Fibroblast of pulmonary artery (primary cell): ENCODE measurements around the gene INAFM2.

Experiments used
- DNase-seq: peaks from one replicate; pipeline ENCODE4 v3.0.0-alpha.2; 2010; ENCODE audit warnings: low read depth
- H3K4me3 ChIP-seq: replicated peaks from 2 replicates; pipeline ENCODE4 v1.5.1; 2011; ENCODE audit warnings: low read depth, mild to moderate bottlenecking, control low read depth, low read length, moderate library complexity
- CTCF ChIP-seq: IDR thresholded peaks from 2 replicates; pipeline ENCODE4 v1.5.1; 2011; ENCODE audit warnings: mild to moderate bottlenecking, control low read depth, low read length, inconsistent platforms; ENCODE audit errors: missing control alignments

INAFM2 gene

GRCh38 chr15:40320931-40321371 is 2.5 kb upstream of the INAFM2 start:
- H3K4me3 ChIP-seq = no peak overlapping the region
- TF ChIP-seq CTCF = peak; percentile 84
- DNase-seq = peak; percentile 74

- no peak for TF ChIP-seq CTCF
- peak; percentile 52 for DNase-seq
- peak overlapping the region; percentile 29 for H3K4me3 ChIP-seq
Measured at GRCh38 chr15:40322531-40323238, 807 bp upstream of the INAFM2 start.

GRCh38 chr15:40323953-40324937 is 753 bp downstream of the INAFM2 start:
- no peak for TF ChIP-seq CTCF
- no peak for DNase-seq
- H3K4me3 ChIP-seq = peak overlapping the region; percentile 67

GRCh38 chr15:40325188-40325587 is 1.7 kb downstream of the INAFM2 start:
- no peak for TF ChIP-seq CTCF
- peak overlapping the region; percentile 67 for H3K4me3 ChIP-seq
- no peak for DNase-seq

GRCh38 chr15:40325700-40326099 is 2.2 kb downstream of the INAFM2 start:
- H3K4me3 ChIP-seq = peak overlapping the region; percentile 67
- no peak for DNase-seq
- TF ChIP-seq CTCF = no peak

- TF ChIP-seq CTCF = no peak
- H3K4me3 ChIP-seq = no peak overlapping the region
- no peak for DNase-seq
Measured at GRCh38 chr15:40327457-40327856, 4.0 kb downstream of the INAFM2 start.
